GM04503 (cell line): ENCODE data around the gene AGAP1.

Source experiments
- DNase-seq: peaks from one replicate; pipeline ENCODE4 v3.0.0-alpha.2; 2012; ENCODE audit warnings: low read depth

The AGAP1 gene

GRCh38 chr2:235868645-235869044 is 374.8 kb downstream of the AGAP1 start:
- DNase-seq, result no peak

GRCh38 chr2:235870515-235870914 is 376.7 kb downstream of the AGAP1 start:
- DNase-seq, result no peak

GRCh38 chr2:235876099-235876679 is 382.3 kb downstream of the AGAP1 start:
- no peak for DNase-seq

- no peak for DNase-seq
Observed at GRCh38 chr2:235877275-235877802, 383.5 kb downstream of the AGAP1 start.

- no peak for DNase-seq
Observed at GRCh38 chr2:235879116-235879515, 385.3 kb downstream of the AGAP1 start.

- DNase-seq, result no peak
Observed at GRCh38 chr2:235883675-235884074, 389.8 kb downstream of the AGAP1 start.

- DNase-seq, result no peak
Observed at GRCh38 chr2:235889302-235889630, 395.4 kb downstream of the AGAP1 start.

- DNase-seq, result no peak
Observed at GRCh38 chr2:235893129-235893698, 399.4 kb downstream of the AGAP1 start.

GRCh38 chr2:235894839-235895238 is 401.0 kb downstream of the AGAP1 start:
- no peak for DNase-seq

- DNase-seq, result no peak
Observed at GRCh38 chr2:235896061-235896460, 402.2 kb downstream of the AGAP1 start.

GRCh38 chr2:235897992-235898391 is 404.1 kb downstream of the AGAP1 start:
- no peak for DNase-seq

- no peak for DNase-seq
Observed at GRCh38 chr2:235898766-235899165, 404.9 kb downstream of the AGAP1 start.

- DNase-seq, result no peak
Observed at GRCh38 chr2:235900631-235901030, 406.8 kb downstream of the AGAP1 start.

GRCh38 chr2:235901243-235901642 is 407.4 kb downstream of the AGAP1 start:
- DNase-seq, result no peak

GRCh38 chr2:235903782-235904584 is 410.1 kb downstream of the AGAP1 start:
- DNase-seq, result no peak

GRCh38 chr2:235904585-235904931 is 410.7 kb downstream of the AGAP1 start:
- DNase-seq, result no peak

- DNase-seq, result no peak
Observed at GRCh38 chr2:235908826-235909225, 415.0 kb downstream of the AGAP1 start.

GRCh38 chr2:235909358-235909757 is 415.5 kb downstream of the AGAP1 start:
- no peak for DNase-seq

- no peak for DNase-seq
Observed at GRCh38 chr2:235910067-235910466, 416.2 kb downstream of the AGAP1 start.

- DNase-seq, result no peak
Observed at GRCh38 chr2:235911125-235911524, 417.3 kb downstream of the AGAP1 start.

- DNase-seq, result no peak
Observed at GRCh38 chr2:235911633-235912233, 417.9 kb downstream of the AGAP1 start.

- no peak for DNase-seq
Observed at GRCh38 chr2:235914756-235915155, 420.9 kb downstream of the AGAP1 start.

- no peak for DNase-seq
Observed at GRCh38 chr2:235917506-235917905, 423.7 kb downstream of the AGAP1 start.
